CD4-positive, alpha-beta T cell (primary cell): ENCODE results near the gene PLCB1. TPM values are rescaled to one million over a fixed set of nuclear protein-coding genes. Genes with fewer than 3 reads are reported as not detected.

Source experiments
- ATAC-seq: fragments of 200-7000 bp; cut with Tn5 transposase; one replicate; pipeline ENCODE4 v1.10.0; 2022; ENCODE audit warnings: mild to moderate bottlenecking; ENCODE audit not compliant: poor library complexity
- CTCF ChIA-PET: fragments of 350-600 bp; sonication (Branson Sonifier 250); formaldehyde crosslinking; loops from one replicate; lab custom pipeline; 2021; ENCODE audit warnings: antibody characterized with exemption, inconsistent platforms; lab: Charles Lee
- POLR2A ChIA-PET: fragments of 350-600 bp; sonication (Branson Sonifier 250); formaldehyde crosslinking; loops from one replicate; lab custom pipeline; 2021; ENCODE audit warnings: antibody characterized with exemption, inconsistent platforms; lab: Charles Lee
- DNase-seq, 14 experiments: peaks; one replicate each; pipeline ENCODE4 v3.0.0-alpha.2; 2013 to 2020; ENCODE audit warnings: mixed read lengths in 2 of 14
- H3K27ac ChIP-seq, 2 donors: one replicate each; pipeline versions ENCODE4 v1.5.1 to v1.7.0; 2013; ENCODE audit warnings: low read length in 2 of 2, low read depth in 1 of 2, mild to moderate bottlenecking in 1 of 2
- H3K27me3 ChIP-seq, 2 experiments: 1 replicate in 1 of 2; 2 replicates in 1 of 2; pipeline versions ENCODE4 v1.6.1 to v1.7.0; 2013; ENCODE audit warnings: low read length in 2 of 2, control low read depth in 1 of 2, mild to moderate bottlenecking in 1 of 2, moderate library complexity in 1 of 2; ENCODE audit not compliant: insufficient read depth in 2 of 2, control insufficient read depth in 1 of 2
- H3K36me3 ChIP-seq: one replicate; pipeline ENCODE4 v1.6.1; 2013; ENCODE audit warnings: low read length, control low read depth; ENCODE audit not compliant: insufficient read depth
- H3K4me1 ChIP-seq: one replicate; pipeline ENCODE4 v1.6.1; 2013; ENCODE audit warnings: low read length, control low read depth; ENCODE audit not compliant: insufficient read depth
- H3K4me3 ChIP-seq: one replicate; pipeline ENCODE4 v1.5.1; 2013; ENCODE audit warnings: mild to moderate bottlenecking, low read length, moderate library complexity
- H3K9me3 ChIP-seq, 2 experiments: 1 replicate in 1 of 2; 2 replicates in 1 of 2; pipeline versions ENCODE4 v1.6.1 to v1.7.0; 2013; ENCODE audit warnings: low read length in 2 of 2, mild to moderate bottlenecking in 2 of 2, control low read depth in 1 of 2, moderate library complexity in 1 of 2; ENCODE audit not compliant: control insufficient read depth in 1 of 2, insufficient read depth in 1 of 2
- H3K27ac Mint-ChIP-seq: one replicate; pipeline ENCODE4 v1.8.0; 2020; ENCODE audit warnings: mixed read lengths
- H3K27me3 Mint-ChIP-seq: one replicate; pipeline ENCODE4 v1.8.0; 2021; ENCODE audit warnings: mixed read lengths
- H3K36me3 Mint-ChIP-seq: one replicate; pipeline ENCODE4 v1.8.0; 2021; ENCODE audit warnings: low read depth, mixed read lengths
- H3K4me1 Mint-ChIP-seq: one replicate; pipeline ENCODE4 v1.8.0; 2021; ENCODE audit warnings: low read depth, mixed read lengths
- H3K4me3 Mint-ChIP-seq: one replicate; pipeline ENCODE4 v1.8.0; 2020; ENCODE audit warnings: mild to moderate bottlenecking, mixed read lengths
- H3K9me3 Mint-ChIP-seq: one replicate; pipeline ENCODE4 v1.8.0; 2020; ENCODE audit warnings: mixed read lengths
- intact Hi-C, 2 experiments: fragments of 100-400 bp; cut with DNase I in 1 of 2; cut with micrococcal nuclease in 1 of 2; formaldehyde crosslinking; loops; one replicate each; pipeline versions ENCODE4 v1.15.1 to v1.9.0; 2023 to 2025; cut with DNase I, micrococcal nuclease
- total RNA-seq, 174 experiments: library from RNA in 2 of 174; stranded (reverse) in 2 of 174; gene quantifications; one replicate each; pipeline ENCODE4 v1.2.3 and lab custom pipeline; 2021 to 2026
- TF ChIP-seq, protein P1 (sequence below): fragments of 200-600 bp; IDR thresholded peaks from one replicate; pipeline ENCODE4 v1.8.0; 2022; ENCODE audit warnings: antibody characterized with exemption, mild to moderate bottlenecking

The PLCB1 gene
- total RNA-seq, 2 experiments from 2014 or later = 3.8 to 5.6 TPM

DNA sequence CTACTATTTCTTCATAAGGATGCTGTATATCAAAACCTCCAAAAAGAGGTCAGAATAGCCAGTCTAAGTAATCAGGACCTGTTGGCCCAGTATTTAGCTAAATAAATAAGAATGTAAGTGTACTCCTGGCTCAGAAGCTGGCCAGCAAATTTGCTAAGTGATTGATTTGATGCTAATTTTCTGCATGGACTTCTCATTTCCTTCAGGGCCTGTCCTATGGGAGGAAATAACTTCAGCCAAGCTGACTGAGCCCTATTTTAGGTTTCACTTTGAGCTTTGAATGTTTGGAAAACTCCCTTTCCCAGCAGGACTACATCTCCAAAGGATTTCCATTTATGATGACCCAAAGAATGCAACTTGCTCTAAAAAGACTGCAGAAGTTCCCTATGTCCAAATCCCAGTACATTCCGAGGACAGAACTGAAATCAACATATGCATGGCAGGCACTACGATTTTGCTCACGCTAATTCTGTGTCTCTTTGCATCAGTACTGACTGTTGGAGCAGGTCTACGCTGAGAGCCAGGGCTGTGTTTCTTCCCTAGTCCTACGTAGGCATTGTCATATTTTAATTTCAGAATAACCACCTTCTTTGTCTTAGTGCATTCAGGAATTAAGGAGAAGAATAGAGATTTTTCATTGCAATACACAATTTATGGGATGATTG is 495.4 kb downstream of the PLCB1 start:
- no peak overlapping the region for H3K4me3 Mint-ChIP-seq
- Histone ChIP-seq H3K27ac (no peak overlapping the region), H3K9me3 (no peaks in the 10 kb centered on the region), H3K4me3 (no peak overlapping the region), H3K36me3 (no peaks in the 10 kb centered on the region), H3K4me1 (no peaks in the 10 kb centered on the region), H3K27me3 (no peaks in the 10 kb centered on the region)
- H3K4me1 Mint-ChIP-seq = no peaks in the 10 kb centered on the region
- H3K36me3 Mint-ChIP-seq = no peaks in the 10 kb centered on the region
- CTCF ChIA-PET = no interaction called here
- TF ChIP-seq, protein P1, sequence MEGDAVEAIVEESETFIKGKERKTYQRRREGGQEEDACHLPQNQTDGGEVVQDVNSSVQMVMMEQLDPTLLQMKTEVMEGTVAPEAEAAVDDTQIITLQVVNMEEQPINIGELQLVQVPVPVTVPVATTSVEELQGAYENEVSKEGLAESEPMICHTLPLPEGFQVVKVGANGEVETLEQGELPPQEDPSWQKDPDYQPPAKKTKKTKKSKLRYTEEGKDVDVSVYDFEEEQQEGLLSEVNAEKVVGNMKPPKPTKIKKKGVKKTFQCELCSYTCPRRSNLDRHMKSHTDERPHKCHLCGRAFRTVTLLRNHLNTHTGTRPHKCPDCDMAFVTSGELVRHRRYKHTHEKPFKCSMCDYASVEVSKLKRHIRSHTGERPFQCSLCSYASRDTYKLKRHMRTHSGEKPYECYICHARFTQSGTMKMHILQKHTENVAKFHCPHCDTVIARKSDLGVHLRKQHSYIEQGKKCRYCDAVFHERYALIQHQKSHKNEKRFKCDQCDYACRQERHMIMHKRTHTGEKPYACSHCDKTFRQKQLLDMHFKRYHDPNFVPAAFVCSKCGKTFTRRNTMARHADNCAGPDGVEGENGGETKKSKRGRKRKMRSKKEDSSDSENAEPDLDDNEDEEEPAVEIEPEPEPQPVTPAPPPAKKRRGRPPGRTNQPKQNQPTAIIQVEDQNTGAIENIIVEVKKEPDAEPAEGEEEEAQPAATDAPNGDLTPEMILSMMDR = no peak
- no peaks in the 10 kb centered on the region for H3K9me3 Mint-ChIP-seq
- POLR2A ChIA-PET = no interaction called here
- H3K27ac Mint-ChIP-seq = no peak overlapping the region
- DNase-seq = no peak
- intact Hi-C loops = no loop called here
- ATAC-seq = no peak
- H3K27me3 Mint-ChIP-seq = no peaks in the 10 kb centered on the region

GRCh38 chr20:8631271-8631670 is 499.2 kb downstream of the PLCB1 start:
- no peak overlapping the region for H3K27ac Mint-ChIP-seq
- no peaks in the 10 kb centered on the region for H3K27me3 Mint-ChIP-seq
- DNase-seq = no peak

DNA sequence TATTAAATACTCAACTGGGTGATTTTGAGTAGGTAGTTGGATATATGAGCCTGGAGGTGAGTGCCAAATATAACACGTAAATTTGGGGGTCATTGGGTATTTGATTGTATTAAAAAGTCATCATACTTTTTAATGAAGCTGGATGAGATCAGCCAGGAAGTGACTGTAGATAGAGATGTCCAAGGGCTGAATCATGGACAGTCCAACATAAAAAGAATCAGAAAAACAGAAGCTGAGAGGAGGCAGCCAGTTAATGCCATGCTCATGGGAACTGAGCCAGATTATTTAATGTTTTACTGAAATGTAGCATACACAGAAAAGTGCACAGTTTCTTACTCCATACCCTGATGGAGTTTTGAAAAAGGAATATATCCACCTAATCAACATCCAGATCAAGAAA is 501.3 kb downstream of the PLCB1 start:
- TF ChIP-seq, protein P1 = no peak
- H3K27me3 Mint-ChIP-seq = no peaks in the 10 kb centered on the region
- ATAC-seq = no peak
- Histone ChIP-seq H3K4me1 (no peaks in the 10 kb centered on the region), H3K27ac (no peak overlapping the region), H3K9me3 (no peaks in the 10 kb centered on the region), H3K27me3 (no peaks in the 10 kb centered on the region), H3K4me3 (no peak overlapping the region), H3K36me3 (no peaks in the 10 kb centered on the region)
- CTCF ChIA-PET = no interaction called here
- POLR2A ChIA-PET = no interaction called here
- H3K9me3 Mint-ChIP-seq = no peaks in the 10 kb centered on the region
- no peaks in the 10 kb centered on the region for H3K36me3 Mint-ChIP-seq
- intact Hi-C loops = loop anchor here in 1 of 2 experiments (10.0 kb wide), 1 partner anchor 51 kb away; no protein-coding TSS in a partner anchor
- no peaks in the 10 kb centered on the region for H3K4me1 Mint-ChIP-seq
- no peak overlapping the region for H3K4me3 Mint-ChIP-seq
- no peak overlapping the region for H3K27ac Mint-ChIP-seq
- no peak for DNase-seq

More at GRCh38 chr20:8631271-8631670, 499.2 kb downstream of the PLCB1 start:
- Histone ChIP-seq H3K4me3 (no peak overlapping the region), H3K36me3 (no peaks in the 10 kb centered on the region), H3K9me3 (no peaks in the 10 kb centered on the region), H3K4me1 (no peaks in the 10 kb centered on the region), H3K27me3 (no peaks in the 10 kb centered on the region), H3K27ac (no peak overlapping the region)
- POLR2A ChIA-PET = no interaction called here
- no peaks in the 10 kb centered on the region for H3K4me1 Mint-ChIP-seq
- no peaks in the 10 kb centered on the region for H3K36me3 Mint-ChIP-seq
- CTCF ChIA-PET = no interaction called here
- ATAC-seq = no peak
- TF ChIP-seq, protein P1 = no peak
- H3K4me3 Mint-ChIP-seq = no peak overlapping the region
- no peaks in the 10 kb centered on the region for H3K9me3 Mint-ChIP-seq
- intact Hi-C loops = loop anchor here in 1 of 2 experiments (10.0 kb wide), 1 partner anchor 54 kb away; no protein-coding TSS in a partner anchor
